ENCODE measurements around the gene DNAH2. TPM values are rescaled to one million over a fixed set of nuclear protein-coding genes. Genes with fewer than 3 reads are reported as not detected.

DNAH2 gene
- polyA plus RNA-seq, 2 of the 4 experiments (the other 2 are of a cell fraction): 0.01 to 0.08 TPM

DNA sequence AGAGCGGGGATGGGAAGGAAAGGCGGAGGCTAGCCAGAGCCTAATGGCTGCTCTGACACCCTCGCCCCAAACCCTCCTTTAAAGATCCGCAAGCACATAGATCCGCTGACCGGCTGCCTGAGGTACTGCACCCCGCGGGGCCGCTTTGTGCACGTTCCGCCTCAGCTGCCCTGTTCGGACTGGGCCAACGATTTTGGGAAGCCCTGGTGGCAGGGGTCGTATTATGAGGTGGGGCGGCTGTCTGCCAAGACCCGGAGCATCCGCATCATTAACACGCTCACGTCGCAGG is 140.9 kb downstream of the DNAH2 start:
- POLR2A ChIA-PET: no interaction called here
- no peak for FAIRE-seq

DNA sequence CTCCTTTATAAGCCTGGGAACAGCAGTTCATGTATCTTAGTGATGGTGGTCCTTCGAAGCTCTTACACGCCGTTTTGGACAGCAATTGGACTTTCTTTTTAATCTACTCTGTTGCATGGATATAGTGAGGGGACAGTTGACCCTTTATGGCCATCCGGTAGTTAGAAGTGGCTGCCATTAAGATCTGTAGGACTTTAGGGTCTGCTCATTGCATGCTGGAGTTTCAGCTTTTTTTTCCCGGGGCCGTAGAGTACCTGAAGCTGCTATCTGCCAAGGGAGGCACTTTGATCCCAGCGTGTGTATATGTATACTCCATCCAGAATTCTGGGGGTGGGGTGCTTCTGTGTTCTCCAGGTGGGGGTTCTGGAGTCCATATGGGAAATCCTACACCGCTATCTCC is 141.5 kb downstream of the DNAH2 start:
- Histone ChIP-seq H3K4me2 (peak overlapping the region; percentile 81), H3K4me3 (peak overlapping the region; percentile 69), H3K9me3 (no peaks in the 10 kb centered on the region), H3K4me1 (peaks cover 24% of the 10 kb centered on the region), H3K27ac (peak overlapping the region; percentile 91 to 98; a peak in 5 of 6 replicates)
- WGBS (ENCODE audit: missing lambda C conversion rate): 95% methylated on average over 8 of the region's 8 CpGs
- no peak for DNase-seq (ENCODE audit: low read depth in 1 of 2, low spot score in 1 of 2)
- TF ChIP-seq, protein P1, sequence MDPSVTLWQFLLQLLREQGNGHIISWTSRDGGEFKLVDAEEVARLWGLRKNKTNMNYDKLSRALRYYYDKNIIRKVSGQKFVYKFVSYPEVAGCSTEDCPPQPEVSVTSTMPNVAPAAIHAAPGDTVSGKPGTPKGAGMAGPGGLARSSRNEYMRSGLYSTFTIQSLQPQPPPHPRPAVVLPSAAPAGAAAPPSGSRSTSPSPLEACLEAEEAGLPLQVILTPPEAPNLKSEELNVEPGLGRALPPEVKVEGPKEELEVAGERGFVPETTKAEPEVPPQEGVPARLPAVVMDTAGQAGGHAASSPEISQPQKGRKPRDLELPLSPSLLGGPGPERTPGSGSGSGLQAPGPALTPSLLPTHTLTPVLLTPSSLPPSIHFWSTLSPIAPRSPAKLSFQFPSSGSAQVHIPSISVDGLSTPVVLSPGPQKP (IDR thresholded peaks at IDR 0.05; ENCODE audit: low read depth, low read length): no peak
- no peak for TF ChIP-seq CBX8 (IDR thresholded peaks at IDR 0.05)
- TF ChIP-seq SREBF2 (IDR thresholded peaks at IDR 0.05): no peak
- no peak for TF ChIP-seq HOXB13 (CRISPR knock-in tag; IDR thresholded peaks at IDR 0.05; ENCODE audit: low read depth)
- TF ChIP-seq, protein P2, sequence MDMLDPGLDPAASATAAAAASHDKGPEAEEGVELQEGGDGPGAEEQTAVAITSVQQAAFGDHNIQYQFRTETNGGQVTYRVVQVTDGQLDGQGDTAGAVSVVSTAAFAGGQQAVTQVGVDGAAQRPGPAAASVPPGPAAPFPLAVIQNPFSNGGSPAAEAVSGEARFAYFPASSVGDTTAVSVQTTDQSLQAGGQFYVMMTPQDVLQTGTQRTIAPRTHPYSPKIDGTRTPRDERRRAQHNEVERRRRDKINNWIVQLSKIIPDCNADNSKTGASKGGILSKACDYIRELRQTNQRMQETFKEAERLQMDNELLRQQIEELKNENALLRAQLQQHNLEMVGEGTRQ (IDR thresholded peaks at IDR 0.05): no peak; the same call in 1 of the 2 replicates
- no peak for TF ChIP-seq FOSL2 (IDR thresholded peaks at IDR 0.05)
- no peak for TF ChIP-seq FOSL2 (CRISPR knock-in tag; IDR thresholded peaks at IDR 0.05)
- TF ChIP-seq RAD21 (conservative IDR thresholded peaks at IDR 0.05 in 1 of 2, IDR thresholded peaks at IDR 0.05 in 1 of 2): no peak
- TF ChIP-seq HOXA7 (CRISPR knock-in tag; IDR thresholded peaks at IDR 0.05): no peak
- TF ChIP-seq ESRRA (IDR thresholded peaks at IDR 0.05; ENCODE audit: borderline replicate concordance, low read length): no peak
- no peak for TF ChIP-seq RFX5 (IDR thresholded peaks at IDR 0.05)
- no peak for TF ChIP-seq KDM5A (IDR thresholded peaks at IDR 0.05)
- TF ChIP-seq, protein P3, sequence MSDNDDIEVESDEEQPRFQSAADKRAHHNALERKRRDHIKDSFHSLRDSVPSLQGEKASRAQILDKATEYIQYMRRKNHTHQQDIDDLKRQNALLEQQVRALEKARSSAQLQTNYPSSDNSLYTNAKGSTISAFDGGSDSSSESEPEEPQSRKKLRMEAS (IDR thresholded peaks at IDR 0.05): no peak
- TF ChIP-seq FOSB (CRISPR knock-in tag; IDR thresholded peaks at IDR 0.05): no peak
- TF ChIP-seq, protein P4, sequence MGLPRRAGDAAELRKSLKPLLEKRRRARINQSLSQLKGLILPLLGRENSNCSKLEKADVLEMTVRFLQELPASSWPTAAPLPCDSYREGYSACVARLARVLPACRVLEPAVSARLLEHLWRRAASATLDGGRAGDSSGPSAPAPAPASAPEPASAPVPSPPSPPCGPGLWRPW (IDR thresholded peaks at IDR 0.05): no peak
- TF ChIP-seq FOXS1 (CRISPR knock-in tag; IDR thresholded peaks at IDR 0.05): no peak
- ATAC-seq: no peak
- no peak for FAIRE-seq
- CTCF ChIA-PET: interaction anchor here (1.0 to 14.5 kb wide), 14 partner anchors 15 to 200 kb away, joined by 3 to 339 read pairs (median 60); partner anchors contain the start of genes ALOX15B, KDM6B, RNF227 and TRAPPC1
- POLR2A ChIA-PET: interaction anchor here (1.0 kb wide), 1 partner anchor 131 kb away, joined by 4 read pairs; no protein-coding TSS in a partner anchor

More for the DNA sequence above, 140.9 kb downstream of the DNAH2 start:
- Histone ChIP-seq H3K4me2 (peak overlapping the region; percentile 81), H3K4me3 (peak overlapping the region; percentile 69), H3K27ac (peak overlapping the region; percentile 91 to 98), H3K4me1 (peaks cover 24% of the 10 kb centered on the region), H3K9me3 (no peaks in the 10 kb centered on the region)
- 22% methylated on average over 18 of the region's 20 CpGs for WGBS (ENCODE audit: missing lambda C conversion rate)
- ATAC-seq: peak; percentile 39 to 55; a peak in 5 of 6 replicates
- peak in 1 of 2 experiments; percentile 29; a peak in 3 of 5 replicates for TF ChIP-seq RAD21 (conservative IDR thresholded peaks at IDR 0.05 in 1 of 2, IDR thresholded peaks at IDR 0.05 in 1 of 2)
- TF ChIP-seq, protein P5, sequence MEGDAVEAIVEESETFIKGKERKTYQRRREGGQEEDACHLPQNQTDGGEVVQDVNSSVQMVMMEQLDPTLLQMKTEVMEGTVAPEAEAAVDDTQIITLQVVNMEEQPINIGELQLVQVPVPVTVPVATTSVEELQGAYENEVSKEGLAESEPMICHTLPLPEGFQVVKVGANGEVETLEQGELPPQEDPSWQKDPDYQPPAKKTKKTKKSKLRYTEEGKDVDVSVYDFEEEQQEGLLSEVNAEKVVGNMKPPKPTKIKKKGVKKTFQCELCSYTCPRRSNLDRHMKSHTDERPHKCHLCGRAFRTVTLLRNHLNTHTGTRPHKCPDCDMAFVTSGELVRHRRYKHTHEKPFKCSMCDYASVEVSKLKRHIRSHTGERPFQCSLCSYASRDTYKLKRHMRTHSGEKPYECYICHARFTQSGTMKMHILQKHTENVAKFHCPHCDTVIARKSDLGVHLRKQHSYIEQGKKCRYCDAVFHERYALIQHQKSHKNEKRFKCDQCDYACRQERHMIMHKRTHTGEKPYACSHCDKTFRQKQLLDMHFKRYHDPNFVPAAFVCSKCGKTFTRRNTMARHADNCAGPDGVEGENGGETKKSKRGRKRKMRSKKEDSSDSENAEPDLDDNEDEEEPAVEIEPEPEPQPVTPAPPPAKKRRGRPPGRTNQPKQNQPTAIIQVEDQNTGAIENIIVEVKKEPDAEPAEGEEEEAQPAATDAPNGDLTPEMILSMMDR (IDR thresholded peaks at IDR 0.05): 0 out of 3 replicates have a peak, but pooled peaks have one; percentile 13
- no peak for TF ChIP-seq NPAS2 (CRISPR knock-in tag; IDR thresholded peaks at IDR 0.05; ENCODE audit: borderline replicate concordance)
- no peak for TF ChIP-seq ZFP36 (IDR thresholded peaks at IDR 0.05; ENCODE audit: borderline replicate concordance, partially characterized antibody)
- peak; percentile 69 for DNase-seq (ENCODE audit: low read depth in 1 of 2, low spot score in 1 of 2)
- CTCF ChIA-PET: interaction anchor here (1.0 to 14.5 kb wide), 11 partner anchors 15 to 201 kb away, joined by 3 to 339 read pairs (median 108); partner anchors contain the start of genes ALOX15B and KDM6B

All from A549 (cell line).